Superior temporal gyrus (tissue), 1 donor: ENCODE measurements around the gene MNDA.
"Not testable (repeated sequence)": the region's sequence is repeated elsewhere in the genome, so short reads cannot be mapped to it uniquely, and the experiment has no call there.

ENCODE experiments used
- DNase-seq: peaks from one replicate; pipeline ENCODE4 v3.0.0-alpha.2; 2016; ENCODE audit errors: extremely low spot score

MNDA gene

GRCh38 chr1:158838660-158839059 is 7.5 kb downstream of the MNDA start:
- no peak for DNase-seq

- no peak for DNase-seq
Observed at GRCh38 chr1:158839566-158839965, 8.4 kb downstream of the MNDA start.

- no peak for DNase-seq
Observed at GRCh38 chr1:158840236-158840635, 9.1 kb downstream of the MNDA start.

GRCh38 chr1:158864595-158864994 is 33.4 kb downstream of the MNDA start:
- no peak for DNase-seq

GRCh38 chr1:158870438-158870837 is 39.3 kb downstream of the MNDA start:
- not testable (repeated sequence) for DNase-seq

GRCh38 chr1:158873141-158873540 is 42.0 kb downstream of the MNDA start:
- DNase-seq, result no peak

GRCh38 chr1:158893654-158894053 is 62.5 kb downstream of the MNDA start:
- no peak for DNase-seq

- DNase-seq, result no peak
Observed at GRCh38 chr1:158898722-158899121, 67.6 kb downstream of the MNDA start.
